HepG2 (cell line): ENCODE data around the gene LRRC73. TPM values are rescaled to one million over a fixed set of nuclear protein-coding genes. Genes with fewer than 3 reads are reported as not detected.

Source experiments
- CEBPG ChIP-seq: IDR thresholded peaks from 2 replicates; pipeline ENCODE4 v1.6.1; 2016
- DMAP1 ChIP-seq: IDR thresholded peaks from 2 replicates; pipeline ENCODE4 v1.6.1; 2016
- HDAC2 ChIP-seq: sonication (generic); formaldehyde crosslinking; IDR thresholded peaks from 2 replicates; pipeline ENCODE4 v1.4.0; 2020; ENCODE audit warnings: missing genetic modification reagents
- MBNL3 ChIP-seq: fragments of 250-450 bp; sonication (Bioruptor Pico); conservative IDR thresholded peaks from 2 replicates; pipeline ENCODE4 v1.8.0; 2022; ENCODE audit warnings: mild to moderate bottlenecking, inconsistent platforms
- MYNN ChIP-seq: sonication (generic); formaldehyde crosslinking; IDR thresholded peaks from 2 replicates; pipeline ENCODE4 v1.4.0; 2020; ENCODE audit warnings: mild to moderate bottlenecking, low read depth, missing genetic modification reagents
- PHB2 ChIP-seq: fragments of 450-650 bp; IDR thresholded peaks from 2 replicates; pipeline ENCODE4 v1.6.1; 2018; ENCODE audit not compliant: partially characterized antibody
- SRSF1 ChIP-seq: fragments of 200-400 bp; formaldehyde crosslinking; optimal IDR thresholded peaks from 2 replicates; pipeline ENCODE3; 2017; ENCODE audit warnings: mild to moderate bottlenecking, low read depth, low read length, moderate library complexity
- SRY ChIP-seq: sonication (generic); formaldehyde crosslinking; IDR thresholded peaks from 2 replicates; pipeline ENCODE4 v1.8.0; 2022; ENCODE audit warnings: mild to moderate bottlenecking, missing genetic modification reagents
- ZBTB7A ChIP-seq: sonication (generic); formaldehyde crosslinking; IDR thresholded peaks from 2 replicates; pipeline ENCODE4 v1.8.0; 2022; ENCODE audit warnings: mild to moderate bottlenecking, missing genetic modification reagents
- ZNF12 ChIP-seq: sonication (generic); formaldehyde crosslinking; IDR thresholded peaks from 2 replicates; pipeline ENCODE4 v1.5.0; 2020; ENCODE audit warnings: missing genetic modification reagents
- ZNF253 ChIP-seq: sonication (generic); formaldehyde crosslinking; IDR thresholded peaks from 2 replicates; pipeline ENCODE4 v1.8.0; 2022; ENCODE audit warnings: mild to moderate bottlenecking, missing genetic modification reagents, borderline replicate concordance
- ZNF331 ChIP-seq: sonication (generic); formaldehyde crosslinking; IDR thresholded peaks from 2 replicates; pipeline ENCODE4 v1.4.0; 2020; ENCODE audit warnings: missing genetic modification reagents
- ZNF660 ChIP-seq: sonication (generic); formaldehyde crosslinking; IDR thresholded peaks from 2 replicates; pipeline ENCODE4 v1.5.1; 2020; ENCODE audit warnings: mild to moderate bottlenecking, low read depth, missing genetic modification reagents, borderline replicate concordance
- ZNF766 ChIP-seq: sonication (generic); formaldehyde crosslinking; IDR thresholded peaks from 2 replicates; pipeline ENCODE4 v1.5.0; 2020; ENCODE audit warnings: missing genetic modification reagents, borderline replicate concordance
- ZNF777 ChIP-seq: sonication (generic); formaldehyde crosslinking; IDR thresholded peaks from 2 replicates; pipeline ENCODE4 v1.4.0; 2020; ENCODE audit warnings: missing genetic modification reagents
- ZNF850 ChIP-seq: sonication (generic); formaldehyde crosslinking; conservative IDR thresholded peaks from 2 replicates; pipeline ENCODE4 v1.9.0; 2021; ENCODE audit warnings: mild to moderate bottlenecking, missing genetic modification reagents
- polyA plus RNA-seq, 8 experiments: library from polyadenylated mRNA; depleted of rRNA in 3 of 8; stranded (reverse) in 7 of 8; unstranded in 1 of 8; fragments of >200 nt; fragmentation: Illumina TruSeq in 4 of 8; extraction: Trizol in 4 of 8; gene quantifications; 2 replicates each; pipeline versions ENCODE4 v1.2.1 to v1.2.3, GENCODE V29; 2011 to 2016; ENCODE audit warnings: low read depth in 4 of 8, missing spikeins in 1 of 8, mixed read lengths in 1 of 8; ENCODE audit not compliant: insufficient read depth in 1 of 8
- total RNA-seq, 5 experiments: library from RNA; depleted of rRNA; stranded (reverse); fragments of >200 nt; fragmentation: Illumina TruSeq; extraction: Trizol; gene quantifications; 2 replicates each; pipeline ENCODE4 v1.2.3, GENCODE V29; 2016; ENCODE audit warnings: low read depth in 1 of 5
- TF ChIP-seq, protein P1 (sequence below): sonication (generic); formaldehyde crosslinking; IDR thresholded peaks from 2 replicates; pipeline ENCODE4 v1.5.0; 2020; ENCODE audit warnings: mild to moderate bottlenecking, missing genetic modification reagents
- TF ChIP-seq, protein P2 (sequence below): sonication (generic); formaldehyde crosslinking; IDR thresholded peaks from 2 replicates; pipeline ENCODE4 v1.8.1; 2023; ENCODE audit warnings: missing genetic modification reagents, inconsistent platforms, borderline replicate concordance
- TF ChIP-seq, protein P3 (sequence below): sonication (generic); formaldehyde crosslinking; IDR thresholded peaks from 2 replicates; pipeline ENCODE4 v1.8.1; 2023; ENCODE audit warnings: mild to moderate bottlenecking, missing genetic modification reagents
- TF ChIP-seq, protein P4 (sequence below): sonication (generic); formaldehyde crosslinking; IDR thresholded peaks from 2 replicates; pipeline ENCODE4 v1.4.0; 2020; ENCODE audit warnings: missing genetic modification reagents, borderline replicate concordance
- TF ChIP-seq, protein P5 (sequence below): sonication (generic); formaldehyde crosslinking; IDR thresholded peaks from 2 replicates; pipeline ENCODE4 v1.4.0; 2020; ENCODE audit warnings: missing genetic modification reagents, borderline replicate concordance

The LRRC73 gene
- total and polyA plus RNA-seq, 2 of the 13 experiments (the other 11 are each of a cell fraction or from before 2014, with no cell fraction given) = 0.11 to 0.12 TPM

DNA sequence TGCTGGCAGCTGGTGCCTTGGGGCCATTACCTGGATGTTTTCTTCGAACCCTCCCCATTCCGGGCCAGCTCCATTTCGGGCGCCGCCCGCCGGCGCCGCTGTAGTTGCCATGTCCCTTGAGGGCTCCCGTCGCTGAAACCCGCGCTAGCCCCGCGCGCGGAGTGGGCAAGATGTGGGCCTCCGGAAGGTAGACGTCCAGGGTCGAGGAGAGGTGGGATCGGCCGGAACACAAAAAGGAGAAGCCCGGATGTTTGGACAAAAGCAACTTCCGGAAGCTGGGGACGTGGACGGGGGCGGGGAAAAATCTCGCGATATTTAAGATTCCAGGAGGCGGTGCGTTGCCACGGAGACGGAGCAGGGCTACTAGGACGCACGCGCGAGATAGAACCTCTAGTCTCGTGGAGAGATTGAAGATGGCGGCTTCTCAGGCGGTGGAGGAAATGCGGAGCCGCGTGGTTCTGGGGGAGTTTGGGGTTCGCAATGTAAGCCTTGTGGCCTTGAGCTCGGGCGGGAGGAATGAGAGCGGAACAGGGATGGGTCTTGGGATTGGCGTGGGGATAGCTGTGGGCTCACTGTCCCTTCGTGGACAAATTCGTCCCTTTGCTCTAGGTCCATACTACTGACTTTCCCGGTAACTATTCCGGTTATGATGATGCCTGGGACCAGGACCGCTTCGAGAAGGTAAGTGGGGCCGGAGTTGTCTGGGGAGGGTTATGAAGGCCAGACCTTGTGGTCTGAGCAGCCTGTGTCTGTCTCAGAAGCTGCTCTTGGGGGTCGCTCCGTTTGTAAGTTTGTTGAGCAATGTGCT is 6.8 kb upstream of the LRRC73 start, which contains the start of the genes POLR1C and YIPF3 (continued):
- TF ChIP-seq, protein P1, sequence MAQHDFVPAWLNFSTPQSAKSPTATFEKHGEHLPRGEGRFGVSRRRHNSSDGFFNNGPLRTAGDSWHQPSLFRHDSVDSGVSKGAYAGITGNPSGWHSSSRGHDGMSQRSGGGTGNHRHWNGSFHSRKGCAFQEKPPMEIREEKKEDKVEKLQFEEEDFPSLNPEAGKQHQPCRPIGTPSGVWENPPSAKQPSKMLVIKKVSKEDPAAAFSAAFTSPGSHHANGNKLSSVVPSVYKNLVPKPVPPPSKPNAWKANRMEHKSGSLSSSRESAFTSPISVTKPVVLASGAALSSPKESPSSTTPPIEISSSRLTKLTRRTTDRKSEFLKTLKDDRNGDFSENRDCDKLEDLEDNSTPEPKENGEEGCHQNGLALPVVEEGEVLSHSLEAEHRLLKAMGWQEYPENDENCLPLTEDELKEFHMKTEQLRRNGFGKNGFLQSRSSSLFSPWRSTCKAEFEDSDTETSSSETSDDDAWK (CRISPR knock-in tag) = no peak
- TF ChIP-seq CEBPG (CRISPR knock-in tag) = no peak; the same call in 1 of the 2 replicates
- TF ChIP-seq ZNF331 (CRISPR knock-in tag) = 0 out of 2 replicates have a peak, but pooled peaks have one; percentile 33
- TF ChIP-seq ZNF253 (CRISPR knock-in tag) = no peak
- TF ChIP-seq, protein P2, sequence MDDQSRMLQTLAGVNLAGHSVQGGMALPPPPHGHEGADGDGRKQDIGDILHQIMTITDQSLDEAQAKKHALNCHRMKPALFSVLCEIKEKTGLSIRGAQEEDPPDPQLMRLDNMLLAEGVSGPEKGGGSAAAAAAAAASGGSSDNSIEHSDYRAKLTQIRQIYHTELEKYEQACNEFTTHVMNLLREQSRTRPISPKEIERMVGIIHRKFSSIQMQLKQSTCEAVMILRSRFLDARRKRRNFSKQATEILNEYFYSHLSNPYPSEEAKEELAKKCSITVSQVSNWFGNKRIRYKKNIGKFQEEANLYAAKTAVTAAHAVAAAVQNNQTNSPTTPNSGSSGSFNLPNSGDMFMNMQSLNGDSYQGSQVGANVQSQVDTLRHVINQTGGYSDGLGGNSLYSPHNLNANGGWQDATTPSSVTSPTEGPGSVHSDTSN = no peak; the same call in 1 of the 2 replicates
- peak; percentile 86 for TF ChIP-seq SRSF1
- peak; percentile 63 for TF ChIP-seq HDAC2 (CRISPR knock-in tag)
- peak; percentile 81; the same call in 1 of the 2 replicates for TF ChIP-seq ZNF766 (CRISPR knock-in tag)
- no peak for TF ChIP-seq MBNL3 (CRISPR knock-in tag)
- TF ChIP-seq, protein P3, sequence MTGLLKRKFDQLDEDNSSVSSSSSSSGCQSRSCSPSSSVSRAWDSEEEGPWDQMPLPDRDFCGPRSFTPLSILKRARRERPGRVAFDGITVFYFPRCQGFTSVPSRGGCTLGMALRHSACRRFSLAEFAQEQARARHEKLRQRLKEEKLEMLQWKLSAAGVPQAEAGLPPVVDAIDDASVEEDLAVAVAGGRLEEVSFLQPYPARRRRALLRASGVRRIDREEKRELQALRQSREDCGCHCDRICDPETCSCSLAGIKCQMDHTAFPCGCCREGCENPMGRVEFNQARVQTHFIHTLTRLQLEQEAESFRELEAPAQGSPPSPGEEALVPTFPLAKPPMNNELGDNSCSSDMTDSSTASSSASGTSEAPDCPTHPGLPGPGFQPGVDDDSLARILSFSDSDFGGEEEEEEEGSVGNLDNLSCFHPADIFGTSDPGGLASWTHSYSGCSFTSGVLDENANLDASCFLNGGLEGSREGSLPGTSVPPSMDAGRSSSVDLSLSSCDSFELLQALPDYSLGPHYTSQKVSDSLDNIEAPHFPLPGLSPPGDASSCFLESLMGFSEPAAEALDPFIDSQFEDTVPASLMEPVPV = peak; percentile 69
- TF ChIP-seq ZBTB7A (CRISPR knock-in tag) = no peak
- TF ChIP-seq ZNF660 (CRISPR knock-in tag) = no peak
- TF ChIP-seq MYNN (CRISPR knock-in tag) = no peak; the same call in 1 of the 2 replicates
- peak; percentile 97 for TF ChIP-seq DMAP1 (CRISPR knock-in tag)
- TF ChIP-seq, protein P4, sequence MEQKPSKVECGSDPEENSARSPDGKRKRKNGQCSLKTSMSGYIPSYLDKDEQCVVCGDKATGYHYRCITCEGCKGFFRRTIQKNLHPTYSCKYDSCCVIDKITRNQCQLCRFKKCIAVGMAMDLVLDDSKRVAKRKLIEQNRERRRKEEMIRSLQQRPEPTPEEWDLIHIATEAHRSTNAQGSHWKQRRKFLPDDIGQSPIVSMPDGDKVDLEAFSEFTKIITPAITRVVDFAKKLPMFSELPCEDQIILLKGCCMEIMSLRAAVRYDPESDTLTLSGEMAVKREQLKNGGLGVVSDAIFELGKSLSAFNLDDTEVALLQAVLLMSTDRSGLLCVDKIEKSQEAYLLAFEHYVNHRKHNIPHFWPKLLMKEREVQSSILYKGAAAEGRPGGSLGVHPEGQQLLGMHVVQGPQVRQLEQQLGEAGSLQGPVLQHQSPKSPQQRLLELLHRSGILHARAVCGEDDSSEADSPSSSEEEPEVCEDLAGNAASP = peak; percentile 69; the same call in 1 of the 2 replicates
- TF ChIP-seq ZNF777 (CRISPR knock-in tag) = peak; percentile 84
- no peak for TF ChIP-seq ZNF850 (CRISPR knock-in tag)
- no peak for TF ChIP-seq ZNF12
- TF ChIP-seq SRY = peak; percentile 75
- TF ChIP-seq, protein P5, sequence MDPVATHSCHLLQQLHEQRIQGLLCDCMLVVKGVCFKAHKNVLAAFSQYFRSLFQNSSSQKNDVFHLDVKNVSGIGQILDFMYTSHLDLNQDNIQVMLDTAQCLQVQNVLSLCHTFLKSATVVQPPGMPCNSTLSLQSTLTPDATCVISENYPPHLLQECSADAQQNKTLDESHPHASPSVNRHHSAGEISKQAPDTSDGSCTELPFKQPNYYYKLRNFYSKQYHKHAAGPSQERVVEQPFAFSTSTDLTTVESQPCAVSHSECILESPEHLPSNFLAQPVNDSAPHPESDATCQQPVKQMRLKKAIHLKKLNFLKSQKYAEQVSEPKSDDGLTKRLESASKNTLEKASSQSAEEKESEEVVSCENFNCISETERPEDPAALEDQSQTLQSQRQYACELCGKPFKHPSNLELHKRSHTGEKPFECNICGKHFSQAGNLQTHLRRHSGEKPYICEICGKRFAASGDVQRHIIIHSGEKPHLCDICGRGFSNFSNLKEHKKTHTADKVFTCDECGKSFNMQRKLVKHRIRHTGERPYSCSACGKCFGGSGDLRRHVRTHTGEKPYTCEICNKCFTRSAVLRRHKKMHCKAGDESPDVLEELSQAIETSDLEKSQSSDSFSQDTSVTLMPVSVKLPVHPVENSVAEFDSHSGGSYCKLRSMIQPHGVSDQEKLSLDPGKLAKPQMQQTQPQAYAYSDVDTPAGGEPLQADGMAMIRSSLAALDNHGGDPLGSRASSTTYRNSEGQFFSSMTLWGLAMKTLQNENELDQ = no peak
- no peak for TF ChIP-seq PHB2
